Right atrium auricular region (tissue), 2 donors: Measurements from ENCODE around the gene NAALADL2. TPM values are rescaled to one million over a fixed set of nuclear protein-coding genes. Genes with fewer than 3 reads are reported as not detected.

Source experiments
- DNase-seq: peaks from one replicate; pipeline ENCODE4 v3.0.0-alpha.2; 2019; ENCODE audit warnings: low spot score
- H3K27ac ChIP-seq, 2 donors: fragments of 200-600 bp; sonication (generic); 1 replicate in 1 of 2; 2 replicates in 1 of 2; pipeline ENCODE4 v1.5.1; 2016 to 2019
- H3K27me3 ChIP-seq, 2 donors: fragments of 200-600 bp; sonication (generic); one replicate each; pipeline versions ENCODE4 v1.5.1 to v1.6.0; 2017 to 2019
- H3K36me3 ChIP-seq: fragments of 200-600 bp; sonication (generic); one replicate; pipeline ENCODE4 v1.5.1; 2016
- H3K4me1 ChIP-seq, 2 donors: fragments of 200-600 bp; sonication (generic); one replicate each; pipeline versions ENCODE4 v1.5.1 to v1.6.0; 2017 to 2019
- H3K4me3 ChIP-seq, 2 donors: fragments of 200-600 bp; sonication (generic); 1 replicate in 1 of 2; 2 replicates in 1 of 2; pipeline ENCODE4 v1.5.1; 2017 to 2019; ENCODE audit warnings: mild to moderate bottlenecking in 1 of 2, moderate library complexity in 1 of 2
- H3K9me3 ChIP-seq, 2 donors: fragments of 200-600 bp; sonication (generic); one replicate each; pipeline ENCODE4 v1.5.1; 2019
- total RNA-seq, 2 donors: library from RNA; depleted of rRNA; stranded (reverse); fragments of >200 nt; gene quantifications; one replicate each; pipeline ENCODE4 v1.1.0, GENCODE V29; 2016
- TF ChIP-seq, protein P1 (sequence below), 2 donors: fragments of 200-600 bp; sonication (generic); IDR thresholded peaks; one replicate each; pipeline ENCODE4 v1.5.1; 2019; ENCODE audit warnings: antibody characterized with exemption in 2 of 2

Gene NAALADL2
- 1 to 10 TPM; 2.5 to 3.2 TPM for total RNA-seq

DNA sequence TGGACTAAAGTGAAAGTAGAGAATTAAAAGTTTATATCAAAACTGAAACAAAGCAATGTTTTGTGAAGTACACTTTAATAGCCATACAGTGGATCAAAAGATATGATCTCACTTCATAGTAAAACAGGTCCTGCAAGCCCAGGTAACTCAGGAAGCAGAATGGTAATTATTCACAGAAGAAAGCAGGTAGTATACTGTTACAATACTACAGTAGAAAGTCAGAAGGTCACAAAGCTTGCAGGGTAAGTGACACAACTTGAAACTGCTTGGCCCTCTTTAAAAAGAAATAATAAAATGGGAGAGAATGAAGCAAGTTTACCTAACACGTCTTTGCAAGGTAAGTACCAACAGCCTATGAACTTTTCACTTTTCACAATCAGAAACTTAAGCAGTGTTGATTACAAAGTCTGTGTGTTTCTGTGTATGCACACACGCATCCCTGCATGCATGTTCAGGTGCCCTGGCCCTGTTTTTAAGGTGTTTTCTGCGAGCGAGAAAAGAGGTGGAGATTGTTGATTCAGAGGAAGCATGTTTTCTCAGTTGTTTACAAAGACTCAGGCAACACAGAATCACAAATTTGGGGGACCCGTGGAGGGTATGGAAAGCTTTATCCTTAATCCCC is at the start of gene NAALADL2:
NAALADL2 (plus strand) TSS at position 221 of the 622 bp plus-strand sequence.
- Histone ChIP-seq H3K9me3 (no peaks in the 10 kb centered on the region), H3K27me3 (no peaks in the 10 kb centered on the region), H3K4me1 (no peaks in the 10 kb centered on the region), H3K4me3 (no peak within 1 kb of the TSS), H3K27ac (no peak within 1 kb of the TSS), H3K36me3 (no peaks in the 10 kb centered on the region)
- DNase-seq, result no peak
- TF ChIP-seq, protein P1, sequence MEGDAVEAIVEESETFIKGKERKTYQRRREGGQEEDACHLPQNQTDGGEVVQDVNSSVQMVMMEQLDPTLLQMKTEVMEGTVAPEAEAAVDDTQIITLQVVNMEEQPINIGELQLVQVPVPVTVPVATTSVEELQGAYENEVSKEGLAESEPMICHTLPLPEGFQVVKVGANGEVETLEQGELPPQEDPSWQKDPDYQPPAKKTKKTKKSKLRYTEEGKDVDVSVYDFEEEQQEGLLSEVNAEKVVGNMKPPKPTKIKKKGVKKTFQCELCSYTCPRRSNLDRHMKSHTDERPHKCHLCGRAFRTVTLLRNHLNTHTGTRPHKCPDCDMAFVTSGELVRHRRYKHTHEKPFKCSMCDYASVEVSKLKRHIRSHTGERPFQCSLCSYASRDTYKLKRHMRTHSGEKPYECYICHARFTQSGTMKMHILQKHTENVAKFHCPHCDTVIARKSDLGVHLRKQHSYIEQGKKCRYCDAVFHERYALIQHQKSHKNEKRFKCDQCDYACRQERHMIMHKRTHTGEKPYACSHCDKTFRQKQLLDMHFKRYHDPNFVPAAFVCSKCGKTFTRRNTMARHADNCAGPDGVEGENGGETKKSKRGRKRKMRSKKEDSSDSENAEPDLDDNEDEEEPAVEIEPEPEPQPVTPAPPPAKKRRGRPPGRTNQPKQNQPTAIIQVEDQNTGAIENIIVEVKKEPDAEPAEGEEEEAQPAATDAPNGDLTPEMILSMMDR (IDR thresholded peaks at IDR 0.05), result no peak

DNA sequence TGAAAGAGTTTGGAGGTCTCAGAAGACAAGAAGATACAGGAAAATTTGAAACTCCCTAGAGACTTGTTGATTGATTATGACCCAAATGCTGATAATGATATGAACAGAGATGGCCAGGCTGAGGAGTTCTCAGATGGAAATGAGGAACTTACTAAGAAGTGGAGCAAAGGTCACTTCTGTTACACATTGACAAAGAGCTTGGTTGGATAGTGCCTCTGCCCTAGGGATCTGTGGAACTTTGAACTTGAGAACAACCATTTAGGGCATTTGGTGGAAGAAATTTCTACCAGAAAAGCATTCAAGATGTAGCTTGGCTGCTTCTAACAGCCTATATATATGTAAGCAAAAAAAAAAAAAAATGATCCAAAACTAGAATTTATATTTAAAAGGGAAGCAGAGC is 48.9 kb upstream of the NAALADL2 start:
- H3K27me3 ChIP-seq, result no peaks in the 10 kb centered on the region
- no peak overlapping the region for H3K4me3 ChIP-seq
- H3K4me1 ChIP-seq, result no peaks in the 10 kb centered on the region
- no peak for DNase-seq
- TF ChIP-seq, protein P1 (IDR thresholded peaks at IDR 0.05), result no peak
- no peaks in the 10 kb centered on the region for H3K36me3 ChIP-seq
- no peak overlapping the region for H3K27ac ChIP-seq
- no peaks in the 10 kb centered on the region for H3K9me3 ChIP-seq

DNA sequence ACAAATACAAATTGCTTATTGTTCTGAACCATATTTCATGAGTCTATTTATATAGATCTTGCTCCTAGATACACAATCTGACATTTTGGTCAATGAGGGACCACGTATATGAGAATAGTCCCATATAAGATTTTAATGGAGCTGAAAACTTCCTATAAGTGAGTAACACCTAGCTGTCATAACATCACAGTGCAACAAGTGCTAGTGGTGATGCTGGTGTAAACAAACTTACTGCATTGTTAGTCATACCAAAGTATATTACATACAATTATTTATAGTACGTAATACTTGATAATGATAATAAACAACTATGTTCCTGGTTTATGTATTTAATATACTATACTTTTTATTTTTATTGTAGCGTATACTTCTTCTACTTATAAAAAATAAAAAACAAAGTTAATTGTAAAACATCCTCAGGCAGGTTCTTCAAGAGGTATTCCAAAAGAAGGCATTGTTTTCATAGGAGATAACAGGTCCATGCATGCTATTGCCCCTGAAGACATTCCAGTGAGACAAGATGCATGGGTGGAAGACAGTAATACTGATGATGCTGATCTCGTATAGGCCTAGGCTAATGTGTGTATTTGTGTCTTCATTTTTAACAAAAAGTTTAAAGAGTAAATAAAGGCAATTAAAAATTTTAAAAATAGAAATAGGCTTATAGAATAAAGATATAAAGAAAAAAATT is 46.8 kb upstream of the NAALADL2 start:
- Histone ChIP-seq H3K27me3 (no peaks in the 10 kb centered on the region), H3K9me3 (no peaks in the 10 kb centered on the region), H3K27ac (no peak overlapping the region), H3K4me3 (no peak overlapping the region), H3K36me3 (no peaks in the 10 kb centered on the region), H3K4me1 (no peaks in the 10 kb centered on the region)
- no peak for DNase-seq
- TF ChIP-seq, protein P1 (IDR thresholded peaks at IDR 0.05), result no peak

DNA sequence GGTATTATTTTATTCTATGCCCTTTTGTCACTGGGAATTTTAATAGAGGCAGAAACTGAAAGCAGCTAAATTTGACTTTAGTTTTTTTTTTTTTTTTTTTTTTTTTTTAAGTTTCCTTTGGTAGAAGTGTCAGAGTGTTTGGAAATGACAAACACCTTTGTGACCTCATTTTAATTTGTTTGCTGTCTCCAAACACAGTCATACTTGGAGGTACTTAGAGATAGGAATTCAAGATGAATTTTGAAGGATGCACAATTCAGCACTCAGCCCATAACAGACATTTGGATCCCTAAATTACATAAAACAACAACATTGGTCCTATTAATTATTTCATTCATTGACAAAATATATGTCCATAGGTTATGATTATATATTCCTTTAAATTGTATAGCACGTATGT is 43.4 kb upstream of the NAALADL2 start:
- no peaks in the 10 kb centered on the region for H3K27me3 ChIP-seq
- no peaks in the 10 kb centered on the region for H3K9me3 ChIP-seq
- no peaks in the 10 kb centered on the region for H3K36me3 ChIP-seq
- no peak for DNase-seq
- TF ChIP-seq, protein P1 (IDR thresholded peaks at IDR 0.05), result no peak
- no peaks in the 10 kb centered on the region for H3K4me1 ChIP-seq
- no peak overlapping the region for H3K27ac ChIP-seq
- H3K4me3 ChIP-seq, result no peak overlapping the region

DNA sequence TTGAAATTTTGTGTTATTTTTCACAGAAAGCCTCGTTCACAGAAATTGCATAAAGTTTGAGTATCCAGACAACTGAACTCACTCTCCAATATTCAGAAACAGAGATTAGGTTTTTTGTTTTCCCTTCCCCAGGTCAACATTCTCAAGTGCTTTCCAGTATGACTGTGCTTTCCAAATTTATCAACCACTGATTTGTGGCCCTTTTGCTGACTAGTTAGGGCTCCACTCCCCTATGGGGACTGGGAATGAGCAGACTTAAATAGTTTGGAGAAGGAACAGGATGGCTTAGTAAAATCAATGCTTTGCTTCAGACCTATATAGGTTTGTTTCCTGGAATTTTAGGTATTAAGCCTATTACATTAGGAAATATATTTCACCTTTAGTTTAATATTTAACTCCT is 38.2 kb upstream of the NAALADL2 start:
- H3K27ac ChIP-seq, result peak overlapping the region in 1 of 2 donors; percentile 26
- no peaks in the 10 kb centered on the region for H3K9me3 ChIP-seq
- DNase-seq, result no peak
- no peak overlapping the region for H3K4me3 ChIP-seq
- no peaks in the 10 kb centered on the region for H3K36me3 ChIP-seq
- no peaks in the 10 kb centered on the region for H3K4me1 ChIP-seq
- TF ChIP-seq, protein P1 (IDR thresholded peaks at IDR 0.05), result no peak
- H3K27me3 ChIP-seq, result no peaks in the 10 kb centered on the region
